ENCODE results near the gene FBXO31. TPM values are rescaled to one million over a fixed set of nuclear protein-coding genes. Genes with fewer than 3 reads are reported as not detected.

Gene FBXO31
- total and polyA plus RNA-seq, 10 of the 15 experiments (the other 5 are each of a cell fraction or from before 2014, with no cell fraction given), result 0.19 to 33.1 (median 10.3) TPM

- peaks cover 4% of the 10 kb centered on the region; the same call in 1 of the 2 replicates for H3K4me1 ChIP-seq (ENCODE audit: control insufficient read depth, insufficient read depth, low read length)
- ATAC-seq (no peak), DNase-seq (ENCODE audit: low read depth, low spot score) (no peak), FAIRE-seq (no peak)
- H4K20me1 ChIP-seq (ENCODE audit: control insufficient read depth, insufficient read depth), result no peaks in the 10 kb centered on the region
- RAD21 ChIA-PET (ENCODE audit: unreplicated experiment), result no interaction called here
- no peak overlapping the region for H3K27ac ChIP-seq (ENCODE audit: control insufficient read depth, insufficient read depth)
- peaks cover 2 to 23% of the 10 kb centered on the region in 2 experiments; a peak in 3 of 4 replicates for H3K36me3 ChIP-seq (ENCODE audit: control insufficient read depth in 2 of 2, insufficient read depth in 2 of 2, low read length in 1 of 2)
- CTCF ChIA-PET, result no interaction called here
- no peaks in the 10 kb centered on the region for H3K27me3 ChIP-seq (replicated peaks in 1 of 2; ENCODE audit: control insufficient read depth in 2 of 2, insufficient read depth in 2 of 2, low read length in 1 of 2)
- in situ Hi-C loops (cut with MboI) (no loop called here), intact Hi-C loops (cut with micrococcal nuclease; ENCODE audit: unreplicated experiment) (no loop called here)
- H2AFZ ChIP-seq (ENCODE audit: control insufficient read depth, low read depth, low read length), result no peak overlapping the region
- no peak overlapping the region for H3K4me3 ChIP-seq
- TF ChIP-seq RELA (IDR thresholded peaks at IDR 0.05; ENCODE audit: borderline replicate concordance, partially characterized antibody) (no peak), FOS (IDR thresholded peaks at IDR 0.05; ENCODE audit: borderline replicate concordance, extremely low read depth, insufficient read length) (no peak), ZBTB33 (IDR thresholded peaks at IDR 0.05) (no peak), KDM1A (IDR thresholded peaks at IDR 0.05; ENCODE audit: borderline replicate concordance) (no peak), SMC3 (IDR thresholded peaks at IDR 0.05; ENCODE audit: borderline replicate concordance, low read length) (no peak), BHLHE40 (IDR thresholded peaks at IDR 0.05; ENCODE audit: borderline replicate concordance in 1 of 2, low read depth in 2 of 2, low read length in 1 of 2) (no peak), FOXM1 (IDR thresholded peaks at IDR 0.05; ENCODE audit: low read depth, low read length) (no peak), NFXL1 (IDR thresholded peaks at IDR 0.05; ENCODE audit: borderline replicate concordance) (no peak), ZBTB40 (IDR thresholded peaks at IDR 0.05; ENCODE audit: borderline replicate concordance) (no peak), NKRF (conservative IDR thresholded peaks at IDR 0.05) (no peak), SIN3A (IDR thresholded peaks at IDR 0.05; ENCODE audit: low read depth, low read length) (no peak), CBX5 (IDR thresholded peaks at IDR 0.05; ENCODE audit: low read depth) (no peak)
- no peaks in the 10 kb centered on the region for H3K79me2 ChIP-seq (ENCODE audit: control insufficient read depth, insufficient read depth, low read length)
- SMC1A ChIA-PET (ENCODE audit: uncharacterized antibody, unreplicated experiment), result no interaction called here
- no peaks in the 10 kb centered on the region for H3K9me3 ChIP-seq (replicated peaks; ENCODE audit: control insufficient read depth, insufficient read depth, low read length)
- BruUV-seq (replicated peaks), result no TSS peak
- POLR2A ChIA-PET, result no interaction called here
- WGBS (ENCODE audit: insufficient coverage, insufficient replicate concordance, low lambda C conversion rate, missing lambda C conversion rate), result 96% methylated on average over 17 of the region's 17 CpGs
- H3K9ac ChIP-seq (ENCODE audit: control insufficient read depth, insufficient read depth, low read length), result no peak overlapping the region
- H3K4me2 ChIP-seq (ENCODE audit: control insufficient read depth, insufficient read depth), result no peak overlapping the region
These were observed 44.4 kb downstream of the FBXO31 start for GRCh38 chr16:87339086-87339723.
